DND-41 (cell line): ENCODE measurements around the gene DGKB.

ENCODE experiments used
- EZH2 ChIP-seq: IDR thresholded peaks from 3 replicates; pipeline ENCODE4 v1.6.1; 2012; ENCODE audit warnings: borderline replicate concordance, low read depth, mild to moderate bottlenecking, moderate library complexity, low read length, inconsistent platforms; ENCODE audit not compliant: severe bottlenecking
- TF ChIP-seq, protein P1 (sequence below): IDR thresholded peaks from 2 replicates; pipeline ENCODE4 v1.5.1; 2012; ENCODE audit warnings: borderline replicate concordance, low read length, moderate library complexity, mild to moderate bottlenecking; ENCODE audit not compliant: poor library complexity, severe bottlenecking; ENCODE audit errors: extremely low read depth

GRCh38 chr7:14226126-14226525, 676.4 kb downstream of the DGKB start:
- TF ChIP-seq, protein P1, sequence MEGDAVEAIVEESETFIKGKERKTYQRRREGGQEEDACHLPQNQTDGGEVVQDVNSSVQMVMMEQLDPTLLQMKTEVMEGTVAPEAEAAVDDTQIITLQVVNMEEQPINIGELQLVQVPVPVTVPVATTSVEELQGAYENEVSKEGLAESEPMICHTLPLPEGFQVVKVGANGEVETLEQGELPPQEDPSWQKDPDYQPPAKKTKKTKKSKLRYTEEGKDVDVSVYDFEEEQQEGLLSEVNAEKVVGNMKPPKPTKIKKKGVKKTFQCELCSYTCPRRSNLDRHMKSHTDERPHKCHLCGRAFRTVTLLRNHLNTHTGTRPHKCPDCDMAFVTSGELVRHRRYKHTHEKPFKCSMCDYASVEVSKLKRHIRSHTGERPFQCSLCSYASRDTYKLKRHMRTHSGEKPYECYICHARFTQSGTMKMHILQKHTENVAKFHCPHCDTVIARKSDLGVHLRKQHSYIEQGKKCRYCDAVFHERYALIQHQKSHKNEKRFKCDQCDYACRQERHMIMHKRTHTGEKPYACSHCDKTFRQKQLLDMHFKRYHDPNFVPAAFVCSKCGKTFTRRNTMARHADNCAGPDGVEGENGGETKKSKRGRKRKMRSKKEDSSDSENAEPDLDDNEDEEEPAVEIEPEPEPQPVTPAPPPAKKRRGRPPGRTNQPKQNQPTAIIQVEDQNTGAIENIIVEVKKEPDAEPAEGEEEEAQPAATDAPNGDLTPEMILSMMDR, result no peak
- no peak for TF ChIP-seq EZH2
